HepG2 (cell line): ENCODE results near the gene TLE1. TPM values are rescaled to one million over a fixed set of nuclear protein-coding genes. Genes with fewer than 3 reads are reported as not detected.
A peak's percentile ranks its signal among the peaks of the same experiment; 100 is the strongest.

Experiments used
- ATAC-seq: fragments of 200-7000 bp; cut with Tn5 transposase; 3 replicates; pipeline ENCODE4 v1.9.1; 2020; ENCODE audit warnings: mild to moderate bottlenecking, moderate library complexity
- BruUV-seq: library from RNA; stranded (reverse); fragments of 400-500 nt; replicated peaks from 2 replicates; lab custom pipeline; 2021; lab: Mats Ljungman, UMichigan
- CTCF ChIA-PET: fragments of 300-600 bp; formaldehyde crosslinking; extraction: SDS; loops from one replicate; lab custom pipeline; 2021; ENCODE audit warnings: low total read pairs, inconsistent platforms, low intra/inter-chr PET ratio; lab: Yijun Ruan, JAX
- POLR2A ChIA-PET: fragments of 350-600 bp; sonication (Branson Sonifier 250); formaldehyde crosslinking; loops from one replicate; lab custom pipeline; 2020; ENCODE audit warnings: antibody characterized with exemption, inconsistent platforms; lab: Yijun Ruan, JAX
- DNase-seq: peaks from one replicate; pipeline ENCODE4 v3.0.0-alpha.2; 2015; ENCODE audit warnings: low spot score
- FAIRE-seq: peaks from 3 replicates; lab custom pipeline; 2011; peaks lifted over from hg19 to GRCh38; lab: Jason Lieb, UNC
- H2AFZ ChIP-seq: one replicate; pipeline ENCODE4 v1.6.1; 2011; ENCODE audit warnings: low read length, inconsistent platforms
- H3K27ac ChIP-seq: fragments of 300-600 bp; 3 replicates; pipeline ENCODE4 v1.8.0; 2011; ENCODE audit warnings: mixed run types, mild to moderate bottlenecking, mixed read lengths, low read length, inconsistent platforms; ENCODE audit not compliant: insufficient read depth; ENCODE audit errors: extremely low read length
- H3K27me3 ChIP-seq, 2 experiments: fragments of 200-600 bp in 1 of 2; 2 replicates in 1 of 2; 3 replicates in 1 of 2; pipeline versions ENCODE4 v1.6.0 to v1.8.0; 2011; ENCODE audit warnings: low read length in 2 of 2, mild to moderate bottlenecking in 2 of 2, moderate library complexity in 2 of 2, inconsistent platforms in 1 of 2; ENCODE audit not compliant: insufficient read depth in 2 of 2, control insufficient read depth in 1 of 2
- H3K36me3 ChIP-seq, 2 experiments: fragments of 200-600 bp in 1 of 2; replicated peaks in 1 of 2; 2 replicates in 1 of 2; 3 replicates in 1 of 2; pipeline versions ENCODE4 v1.5.1 to v1.8.0; 2011; ENCODE audit warnings: low read length in 2 of 2, inconsistent platforms in 1 of 2; ENCODE audit not compliant: insufficient read depth in 2 of 2, control insufficient read depth in 1 of 2
- H3K4me1 ChIP-seq: 2 replicates; pipeline ENCODE4 v1.5.1; 2012; ENCODE audit warnings: low read length, inconsistent platforms; ENCODE audit not compliant: insufficient read depth
- H3K4me2 ChIP-seq: 2 replicates; pipeline ENCODE4 v1.6.0; 2011; ENCODE audit warnings: low read depth, low read length, inconsistent platforms
- H3K4me3 ChIP-seq, 3 experiments: fragments of 200-600 bp in 1 of 3; sonication (generic), shearing (Covaris generic) in 1 of 3; replicated peaks in 1 of 3; 2 replicates each; pipeline ENCODE4 v1.5.1; 2011 to 2016; ENCODE audit warnings: low read length in 3 of 3, inconsistent platforms in 2 of 3, low read depth in 2 of 3, mild to moderate bottlenecking in 2 of 3, control low read depth in 1 of 3, mixed read lengths in 1 of 3; ENCODE audit not compliant: insufficient read depth in 1 of 3
- H3K79me2 ChIP-seq: one replicate; pipeline ENCODE4 v1.6.1; 2011; ENCODE audit warnings: low read length, inconsistent platforms; ENCODE audit not compliant: insufficient read depth
- H3K9ac ChIP-seq: 2 replicates; pipeline ENCODE4 v1.6.0; 2011; ENCODE audit warnings: mild to moderate bottlenecking, low read depth, low read length, inconsistent platforms; ENCODE audit not compliant: insufficient read depth
- H3K9me3 ChIP-seq: 2 replicates; pipeline ENCODE4 v1.5.1; 2012; ENCODE audit warnings: mild to moderate bottlenecking, low read length
- H4K20me1 ChIP-seq: 2 replicates; pipeline ENCODE4 v1.6.0; 2011; ENCODE audit warnings: inconsistent platforms, mild to moderate bottlenecking, low read length, moderate library complexity; ENCODE audit not compliant: insufficient read depth
- ATF1 ChIP-seq: IDR thresholded peaks from 2 replicates; pipeline ENCODE4 v1.6.1; 2016; ENCODE audit warnings: mild to moderate bottlenecking, control low read depth
- ELF1 ChIP-seq: sonication (generic); formaldehyde crosslinking; IDR thresholded peaks from 2 replicates; pipeline ENCODE4 v1.4.0; 2020; ENCODE audit warnings: missing genetic modification reagents
- ELF4 ChIP-seq: sonication (generic); formaldehyde crosslinking; IDR thresholded peaks from 2 replicates; pipeline ENCODE4 v1.5.0; 2020; ENCODE audit warnings: missing genetic modification reagents, mild to moderate bottlenecking, moderate library complexity, borderline replicate concordance
- FOXA1 ChIP-seq, 2 experiments: fragments of 450-650 bp in 1 of 2; sonication (generic) in 1 of 2; formaldehyde crosslinking in 1 of 2; IDR thresholded peaks; 2 replicates each; pipeline versions ENCODE4 v1.4.0 to v1.6.1; 2016 to 2020; ENCODE audit warnings: missing genetic modification reagents in 1 of 2
- HOXA3 ChIP-seq: sonication (generic); formaldehyde crosslinking; IDR thresholded peaks from 2 replicates; pipeline ENCODE4 v1.5.0; 2020; ENCODE audit warnings: missing genetic modification reagents
- MAF1 ChIP-seq: sonication (generic); formaldehyde crosslinking; IDR thresholded peaks from 2 replicates; pipeline ENCODE4 v1.5.0; 2020; ENCODE audit warnings: missing genetic modification reagents, borderline replicate concordance
- SALL1 ChIP-seq: sonication (generic); formaldehyde crosslinking; IDR thresholded peaks from 2 replicates; pipeline ENCODE4 v1.8.0; 2022; ENCODE audit warnings: mild to moderate bottlenecking, missing genetic modification reagents
- SAP130 ChIP-seq: IDR thresholded peaks from 2 replicates; pipeline ENCODE4 v1.6.1; 2016; ENCODE audit warnings: low read depth
- SSRP1 ChIP-seq: IDR thresholded peaks from 2 replicates; pipeline ENCODE4 v1.6.1; 2016; ENCODE audit warnings: control low read depth
- ZBTB33 ChIP-seq: sonication (generic); formaldehyde crosslinking; IDR thresholded peaks from 2 replicates; pipeline ENCODE4 v1.4.0; 2020; ENCODE audit warnings: missing genetic modification reagents
- ZNF362 ChIP-seq: sonication (generic); formaldehyde crosslinking; IDR thresholded peaks from 2 replicates; pipeline ENCODE4 v1.4.0; 2020; ENCODE audit warnings: missing genetic modification reagents, mild to moderate bottlenecking, borderline replicate concordance
- ZNF530 ChIP-seq: sonication (generic); formaldehyde crosslinking; IDR thresholded peaks from 2 replicates; pipeline ENCODE4 v1.5.0; 2020; ENCODE audit warnings: low read depth, mild to moderate bottlenecking, missing genetic modification reagents
- WGBS: methylation state at CpG from one replicate; pipeline ENCODE4 v1.1.6; 2017; ENCODE audit warnings: low lambda C conversion rate; 5-methylcytosine and 5-hydroxymethylcytosine counted together
- in situ Hi-C: cut with HindIII; loops from 2 replicates; pipeline ENCODE4 v1.10.0; 2017; ENCODE audit warnings: low pct_unique_long_range_greater_than_20kb; ENCODE audit not compliant: extremely low pct_ligation_motif_present
- intact Hi-C: fragments of 100-400 bp; cut with micrococcal nuclease; formaldehyde crosslinking; loops from one replicate; pipeline ENCODE4 v1.10.0; 2022; ENCODE audit not compliant: unreplicated experiment
- polyA plus RNA-seq, 8 experiments: library from polyadenylated mRNA; depleted of rRNA in 3 of 8; stranded (reverse) in 7 of 8; unstranded in 1 of 8; fragments of >200 nt; fragmentation: Illumina TruSeq in 4 of 8; extraction: Trizol in 4 of 8; gene quantifications; 2 replicates each; pipeline versions ENCODE4 v1.2.1 to v1.2.3, GENCODE V29; 2011 to 2016; ENCODE audit warnings: low read depth in 4 of 8, missing spikeins in 1 of 8, mixed read lengths in 1 of 8; ENCODE audit not compliant: insufficient read depth in 1 of 8
- total RNA-seq, 5 experiments: library from RNA; depleted of rRNA; stranded (reverse); fragments of >200 nt; fragmentation: Illumina TruSeq; extraction: Trizol; gene quantifications; 2 replicates each; pipeline ENCODE4 v1.2.3, GENCODE V29; 2016; ENCODE audit warnings: low read depth in 1 of 5

The TLE1 gene
- total and polyA plus RNA-seq, 2 of the 13 experiments (the other 11 are each of a cell fraction or from before 2014, with no cell fraction given), result 35.9 to 109 TPM

GRCh38 chr9:81682797-81683196, 6.5 kb downstream of the TLE1 start:
- ChIA-PET CTCF (no interaction called here), POLR2A (interaction anchor here (1.0 kb wide), 1 partner anchor 95 kb away, joined by 3 read pairs; no protein-coding TSS in a partner anchor)
- H2AFZ ChIP-seq, result no peak overlapping the region
- H3K4me3 ChIP-seq, result 0 out of 6 replicates have a peak overlapping the region, but pooled peaks of 2 of the 3 experiments have one; percentile 6 to 92
- H3K27me3 ChIP-seq, result no peaks in the 10 kb centered on the region; a peak in 1 of 5 replicates
- H3K9me3 ChIP-seq, result no peaks in the 10 kb centered on the region
- BruUV-seq, result no TSS peak
- H3K27ac ChIP-seq, result no peak overlapping the region
- peaks cover 76% of the 10 kb centered on the region for H4K20me1 ChIP-seq
- intact Hi-C loops, result no loop called here
- H3K79me2 ChIP-seq, result peaks cover 97% of the 10 kb centered on the region
- WGBS, result 74% methylated on average over 8 of the region's 8 CpGs
- peaks cover 77% of the 10 kb centered on the region for H3K4me1 ChIP-seq
- DNase-seq, result no peak
- ATAC-seq, result no peak
- peaks cover 3 to 51% of the 10 kb centered on the region in 2 experiments; a peak in 3 of 5 replicates for H3K36me3 ChIP-seq
- in situ Hi-C loops, result loop anchor here (10.0 kb wide), 1 partner anchor 158 kb away; no protein-coding TSS in a partner anchor
- peak overlapping the region; percentile 16; the same call in 1 of the 2 replicates for H3K9ac ChIP-seq
- TF ChIP-seq SSRP1 (CRISPR knock-in tag), result no peak
- peak; percentile 61; the same call in 1 of the 2 replicates for TF ChIP-seq ZBTB33 (CRISPR knock-in tag)
- no peak for TF ChIP-seq MAF1 (CRISPR knock-in tag)
- TF ChIP-seq FOXA1 (IDR thresholded peaks at IDR 0.05), result no peak
- TF ChIP-seq FOXA1 (CRISPR knock-in tag; IDR thresholded peaks at IDR 0.05), result peak; percentile 26; the same call in 1 of the 2 replicates
- FAIRE-seq, result no peak
- peak overlapping the region; percentile 80 for H3K4me2 ChIP-seq

GRCh38 chr9:81682177-81682576, 7.2 kb downstream of the TLE1 start:
- Histone ChIP-seq H3K27ac (no peak overlapping the region), H3K27me3 (no peaks in the 10 kb centered on the region; a peak in 1 of 5 replicates), H3K9me3 (no peaks in the 10 kb centered on the region), H2AFZ (no peak overlapping the region), H3K36me3 (peaks cover 3 to 55% of the 10 kb centered on the region in 2 experiments; a peak in 3 of 5 replicates), H3K79me2 (peaks cover 97% of the 10 kb centered on the region), H3K4me3 (no peak overlapping the region), H4K20me1 (peaks cover 80% of the 10 kb centered on the region), H3K9ac (no peak overlapping the region), H3K4me2 (peak overlapping the region; percentile 2; the same call in 1 of the 2 replicates), H3K4me1 (peaks cover 77% of the 10 kb centered on the region)
- ChIA-PET CTCF (no interaction called here), POLR2A (interaction anchor here (1.0 kb wide), 1 partner anchor 94 kb away, joined by 3 read pairs; no protein-coding TSS in a partner anchor)
- FAIRE-seq, result no peak
- BruUV-seq, result no TSS peak
- intact Hi-C loops, result no loop called here
- no peak for ATAC-seq
- in situ Hi-C loops, result loop anchor here (10.0 kb wide), 1 partner anchor 157 kb away; no protein-coding TSS in a partner anchor
- 71% methylated on average over 4 of the region's 4 CpGs for WGBS
- DNase-seq, result no peak
- no peak for TF ChIP-seq ATF1 (CRISPR knock-in tag)
- no peak for TF ChIP-seq ELF1 (CRISPR knock-in tag)
- TF ChIP-seq HOXA3 (CRISPR knock-in tag), result peak; percentile 29; the same call in 1 of the 2 replicates
- TF ChIP-seq ZNF530 (CRISPR knock-in tag), result no peak
- TF ChIP-seq ZNF362 (CRISPR knock-in tag), result peak; percentile 76
- no peak for TF ChIP-seq ELF4
- peak; percentile 54; the same call in 1 of the 2 replicates for TF ChIP-seq SAP130 (CRISPR knock-in tag)
- peak; percentile 58 for TF ChIP-seq SALL1 (CRISPR knock-in tag)
